KMS-11 (cell line): ENCODE measurements around the gene CPHXL2.

Source experiments
- H2AFZ ChIP-seq: fragments of 200-600 bp; sonication (generic); 2 replicates; pipeline ENCODE4 v1.6.1; 2016; ENCODE audit warnings: antibody characterized with exemption, mixed run types, low read depth
- H3K27ac ChIP-seq: fragments of 200-600 bp; sonication (generic); 2 replicates; pipeline ENCODE4 v1.6.1; 2016; ENCODE audit warnings: mild to moderate bottlenecking, mixed run types
- H3K27me3 ChIP-seq: fragments of 200-600 bp; sonication (generic); 2 replicates; pipeline ENCODE4 v1.6.1; 2017; ENCODE audit warnings: mild to moderate bottlenecking, low read depth, mixed run types, moderate library complexity; ENCODE audit not compliant: insufficient read depth
- H3K36me3 ChIP-seq: fragments of 200-600 bp; sonication (generic); 2 replicates; pipeline ENCODE4 v1.6.1; 2017; ENCODE audit warnings: mild to moderate bottlenecking, mixed run types; ENCODE audit not compliant: insufficient read depth
- H3K4me1 ChIP-seq: fragments of 200-600 bp; sonication (generic); 2 replicates; pipeline ENCODE4 v1.6.1; 2016; ENCODE audit warnings: mild to moderate bottlenecking, low read depth, mixed run types; ENCODE audit not compliant: poor library complexity, severe bottlenecking
- H3K4me2 ChIP-seq: fragments of 200-600 bp; sonication (generic); 2 replicates; pipeline ENCODE4 v1.7.0; 2016; ENCODE audit warnings: mild to moderate bottlenecking, mixed run types
- H3K4me3 ChIP-seq: fragments of 200-600 bp; sonication (generic); IDR thresholded peaks from 2 replicates; pipeline ENCODE4 v1.6.1; 2017; ENCODE audit warnings: low read depth, low read length, mixed read lengths; ENCODE audit not compliant: insufficient read depth
- H3K79me2 ChIP-seq: fragments of 200-600 bp; sonication (generic); 2 replicates; pipeline ENCODE4 v1.6.1; 2016; ENCODE audit warnings: low read depth, mixed run types; ENCODE audit not compliant: insufficient read depth
- H3K9ac ChIP-seq: fragments of 200-600 bp; sonication (generic); 2 replicates; pipeline ENCODE4 v1.6.1; 2016; ENCODE audit warnings: mild to moderate bottlenecking, mixed run types
- H4K20me1 ChIP-seq: fragments of 200-600 bp; sonication (generic); 2 replicates; pipeline ENCODE4 v1.6.1; 2016; ENCODE audit warnings: mild to moderate bottlenecking, mixed run types; ENCODE audit not compliant: insufficient read depth
- CTCF ChIP-seq: fragments of 200-600 bp; sonication (generic); conservative IDR thresholded peaks from 2 replicates; pipeline ENCODE4 v1.6.1; 2017; ENCODE audit warnings: low read depth, mild to moderate bottlenecking, antibody characterized with exemption, low read length, moderate library complexity, mixed read lengths

CPHXL2 gene

GRCh38 chr16:75624921-75625334, 51.9 kb downstream of the CPHXL2 start:
- H3K9ac ChIP-seq = no peak overlapping the region
- H3K36me3 ChIP-seq = peaks cover 10% of the 10 kb centered on the region; the same call in 1 of the 2 replicates
- no peaks in the 10 kb centered on the region for H4K20me1 ChIP-seq
- H3K4me1 ChIP-seq = peaks cover 13% of the 10 kb centered on the region
- H3K27ac ChIP-seq = no peak overlapping the region
- H3K4me2 ChIP-seq = no peak overlapping the region
- H3K27me3 ChIP-seq = no peaks in the 10 kb centered on the region
- no peak overlapping the region for H3K4me3 ChIP-seq
- no peak for TF ChIP-seq CTCF
- no peak overlapping the region for H2AFZ ChIP-seq
- peaks cover 6% of the 10 kb centered on the region; the same call in 1 of the 2 replicates for H3K79me2 ChIP-seq

DNA sequence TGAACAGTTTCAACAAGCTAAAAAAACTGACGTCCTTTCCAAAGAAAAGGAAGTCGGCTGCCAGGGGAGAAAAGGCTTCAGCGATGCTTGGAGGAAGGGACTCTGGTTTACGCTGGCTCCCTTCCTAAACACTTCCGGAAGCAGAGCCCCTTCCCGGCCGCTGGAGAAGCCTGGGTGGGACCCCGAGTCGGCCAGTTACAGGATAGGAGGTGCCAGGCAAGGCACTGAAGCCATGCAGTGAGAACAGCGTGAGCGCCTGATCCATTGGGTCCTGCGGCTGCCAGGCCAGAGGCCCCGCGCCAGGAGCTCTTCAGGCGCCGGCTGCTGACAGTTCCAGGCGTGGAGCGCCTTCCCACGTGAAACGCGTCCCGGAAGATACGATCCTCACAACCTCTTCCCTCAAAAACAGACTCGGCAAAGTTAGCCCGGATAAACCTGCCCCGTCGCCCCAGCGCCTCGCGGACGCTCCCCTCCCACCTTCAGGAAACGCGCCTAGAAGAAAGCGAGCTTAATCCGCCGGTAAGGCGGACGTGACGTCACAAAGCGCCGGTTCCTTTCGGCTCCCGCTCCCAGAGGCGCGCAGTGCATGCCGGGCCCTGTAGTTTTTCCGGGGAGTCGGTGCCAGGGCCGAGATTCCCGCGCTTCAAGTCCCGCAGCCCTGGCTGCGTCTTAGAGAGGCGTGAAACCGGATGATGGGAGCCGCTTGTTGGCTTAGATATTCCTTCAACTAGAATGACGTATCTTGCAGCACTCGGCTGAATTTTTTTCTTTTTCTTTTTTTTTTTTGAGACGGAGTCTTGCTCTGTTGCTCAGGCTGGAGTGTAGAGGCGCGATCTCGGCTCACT, 53.8 kb downstream of the CPHXL2 start, which contains the start of gene ADAT1:
ADAT1 (minus strand) TSS at position 521 of the 845 bp plus-strand sequence. CDS start 2,482 bp downstream, outside the sequence.
- H3K27me3 ChIP-seq = no peaks in the 10 kb centered on the region
- H2AFZ ChIP-seq = peak within 1 kb of the TSS; percentile 76
- H3K9ac ChIP-seq = peak within 1 kb of the TSS; percentile 84
- no peak for TF ChIP-seq CTCF
- peaks cover 13% of the 10 kb centered on the region for H3K4me1 ChIP-seq
- H3K79me2 ChIP-seq = peaks cover 6% of the 10 kb centered on the region; the same call in 1 of the 2 replicates
- H3K36me3 ChIP-seq = no peaks in the 10 kb centered on the region
- peak within 1 kb of the TSS; percentile 81 for H3K27ac ChIP-seq
- H4K20me1 ChIP-seq = no peaks in the 10 kb centered on the region
- no peak within 1 kb of the TSS for H3K4me3 ChIP-seq
- peak within 1 kb of the TSS; percentile 80 for H3K4me2 ChIP-seq

DNA sequence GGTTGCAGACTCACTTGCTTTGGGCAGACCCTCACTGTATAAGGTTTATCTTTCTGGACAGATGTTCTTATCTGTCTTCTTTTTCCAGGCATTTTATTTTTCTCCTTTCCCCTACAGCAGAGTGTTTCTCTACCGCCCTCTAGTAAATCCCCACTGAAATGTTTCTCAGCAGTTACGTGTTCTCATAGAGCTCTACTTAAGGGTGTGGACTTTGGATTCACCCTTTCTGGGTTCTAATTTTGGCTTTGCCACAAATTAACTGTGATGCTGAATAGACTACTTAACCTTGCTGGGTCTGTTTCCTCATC, 55.7 kb downstream of the CPHXL2 start:
- no peak overlapping the region for H2AFZ ChIP-seq
- TF ChIP-seq CTCF = no peak

DNA sequence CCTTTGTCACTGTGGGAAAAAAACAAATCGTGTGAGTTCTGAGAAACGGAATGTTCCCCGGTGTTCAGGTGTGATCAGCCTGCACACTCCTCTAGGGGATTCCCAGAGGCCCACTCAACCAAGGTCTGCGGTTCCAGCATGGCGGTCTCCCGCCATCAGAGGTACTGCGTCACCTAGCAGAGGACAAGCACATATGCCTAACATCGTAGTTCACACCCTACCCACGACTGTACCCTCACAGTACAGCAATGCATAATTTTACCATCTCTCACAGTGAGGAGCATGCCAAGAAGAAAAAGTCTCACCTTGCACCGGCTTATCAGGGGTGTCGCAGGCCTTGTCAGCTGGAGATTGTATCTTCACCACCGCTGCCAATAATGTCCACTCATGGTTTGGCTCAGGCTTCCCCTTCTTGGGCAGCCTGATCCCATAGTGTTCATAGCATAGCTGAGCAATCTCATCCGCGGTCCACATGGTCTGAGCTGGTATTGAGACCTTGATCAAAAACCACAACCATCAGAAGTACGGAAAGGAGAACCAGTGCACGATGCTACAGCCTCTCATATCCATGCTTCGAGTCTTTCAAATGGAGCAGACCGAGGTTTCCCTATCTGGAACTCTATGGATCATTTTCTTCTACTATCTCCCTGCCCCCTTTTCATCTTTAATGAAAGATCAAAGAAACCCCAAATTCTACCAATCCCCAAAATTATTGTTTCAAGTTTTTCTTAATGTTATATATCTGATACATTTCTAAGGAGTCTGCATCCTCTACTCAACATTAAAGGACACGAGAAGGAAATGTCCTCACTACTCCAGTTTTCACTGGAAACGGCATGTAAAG, 56.3 kb downstream of the CPHXL2 start:
- Histone ChIP-seq H3K79me2 (peaks cover 6% of the 10 kb centered on the region; the same call in 1 of the 2 replicates), H3K4me2 (no peak overlapping the region), H2AFZ (no peak overlapping the region), H4K20me1 (no peaks in the 10 kb centered on the region), H3K27me3 (no peaks in the 10 kb centered on the region), H3K4me3 (no peak overlapping the region), H3K4me1 (peaks cover 13% of the 10 kb centered on the region), H3K27ac (no peak overlapping the region), H3K36me3 (no peaks in the 10 kb centered on the region), H3K9ac (no peak overlapping the region)
- no peak for TF ChIP-seq CTCF

More for the DNA sequence above, 55.7 kb downstream of the CPHXL2 start:
- Histone ChIP-seq H4K20me1 (no peaks in the 10 kb centered on the region), H3K4me1 (peaks cover 13% of the 10 kb centered on the region), H3K4me2 (0 out of 2 replicates have a peak overlapping the region, but pooled peaks have one; percentile 80), H3K9ac (no peak overlapping the region), H3K4me3 (no peak overlapping the region), H3K27ac (no peak overlapping the region), H3K27me3 (no peaks in the 10 kb centered on the region), H3K79me2 (peaks cover 6% of the 10 kb centered on the region; the same call in 1 of the 2 replicates), H3K36me3 (no peaks in the 10 kb centered on the region)
